Peyer's patch (tissue), 4 donors: ENCODE measurements around the gene CDK15.

Experiments
- POLR2A ChIP-seq, 2 donors: fragments of 450-650 bp; IDR thresholded peaks; one replicate each; pipeline ENCODE4 v1.5.1; 2017; ENCODE audit warnings: antibody characterized with exemption in 2 of 2, mild to moderate bottlenecking in 2 of 2, moderate library complexity in 2 of 2
- TF ChIP-seq, protein P1 (sequence below), 6 experiments: fragments of 450-650 bp in 4 of 6; fragments of 200-600 bp in 2 of 6; sonication (generic) in 1 of 6; IDR thresholded peaks; one replicate each; pipeline ENCODE4 v1.5.1; 2017 to 2019; ENCODE audit warnings: antibody characterized with exemption in 6 of 6, mild to moderate bottlenecking in 3 of 6, moderate library complexity in 1 of 6

DNA sequence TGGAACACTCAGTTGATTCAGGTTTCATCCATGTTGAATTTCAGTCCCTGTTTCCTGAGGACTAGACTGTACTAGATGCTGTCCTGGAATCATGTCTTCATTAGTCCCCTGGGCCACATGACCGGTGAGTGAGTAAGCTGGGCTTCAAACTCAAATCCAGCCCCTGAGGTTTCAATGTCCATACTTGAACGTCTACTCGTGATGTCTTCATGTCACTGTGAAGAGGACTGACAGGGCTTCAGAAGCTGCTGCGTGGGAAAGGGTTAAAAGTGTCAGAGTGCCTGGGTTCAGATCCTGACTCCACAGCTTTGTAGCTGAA, 101.2 kb downstream of the CDK15 start:
- no peak for TF ChIP-seq POLR2A (IDR thresholded peaks at IDR 0.05)
- TF ChIP-seq, protein P1, sequence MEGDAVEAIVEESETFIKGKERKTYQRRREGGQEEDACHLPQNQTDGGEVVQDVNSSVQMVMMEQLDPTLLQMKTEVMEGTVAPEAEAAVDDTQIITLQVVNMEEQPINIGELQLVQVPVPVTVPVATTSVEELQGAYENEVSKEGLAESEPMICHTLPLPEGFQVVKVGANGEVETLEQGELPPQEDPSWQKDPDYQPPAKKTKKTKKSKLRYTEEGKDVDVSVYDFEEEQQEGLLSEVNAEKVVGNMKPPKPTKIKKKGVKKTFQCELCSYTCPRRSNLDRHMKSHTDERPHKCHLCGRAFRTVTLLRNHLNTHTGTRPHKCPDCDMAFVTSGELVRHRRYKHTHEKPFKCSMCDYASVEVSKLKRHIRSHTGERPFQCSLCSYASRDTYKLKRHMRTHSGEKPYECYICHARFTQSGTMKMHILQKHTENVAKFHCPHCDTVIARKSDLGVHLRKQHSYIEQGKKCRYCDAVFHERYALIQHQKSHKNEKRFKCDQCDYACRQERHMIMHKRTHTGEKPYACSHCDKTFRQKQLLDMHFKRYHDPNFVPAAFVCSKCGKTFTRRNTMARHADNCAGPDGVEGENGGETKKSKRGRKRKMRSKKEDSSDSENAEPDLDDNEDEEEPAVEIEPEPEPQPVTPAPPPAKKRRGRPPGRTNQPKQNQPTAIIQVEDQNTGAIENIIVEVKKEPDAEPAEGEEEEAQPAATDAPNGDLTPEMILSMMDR (IDR thresholded peaks at IDR 0.05): no peak
